ENCODE measurements around the gene KCNH5.

Gene KCNH5

GRCh38 chr14:62743560-62743959 lies 301.7 kb downstream of the KCNH5 start:
- H3K4me1 ChIP-seq (ENCODE audit: insufficient read depth, low read length): no peaks in the 10 kb centered on the region
- no peak overlapping the region for H3K9ac ChIP-seq (ENCODE audit: low read length)
- no peaks in the 10 kb centered on the region for H3K27me3 ChIP-seq (ENCODE audit: control insufficient read depth in 1 of 2, insufficient read depth in 2 of 2, low read length in 2 of 2)
- no peak overlapping the region for H3K4me3 ChIP-seq (ENCODE audit: low read depth in 1 of 2, low read length in 2 of 2)
- H3K36me3 ChIP-seq (ENCODE audit: insufficient read depth, low read length): no peaks in the 10 kb centered on the region
- H3K9me3 ChIP-seq (ENCODE audit: low read length): no peaks in the 10 kb centered on the region
- no peak overlapping the region for H3K27ac ChIP-seq (ENCODE audit: low read depth, low read length)

GRCh38 chr14:62743118-62743517 lies 302.1 kb downstream of the KCNH5 start:
- no peak overlapping the region for H3K9ac ChIP-seq (ENCODE audit: low read length)
- no peaks in the 10 kb centered on the region for H3K4me1 ChIP-seq (ENCODE audit: insufficient read depth, low read length)
- H3K27ac ChIP-seq (ENCODE audit: low read depth, low read length): no peak overlapping the region
- H3K4me3 ChIP-seq (ENCODE audit: low read depth in 1 of 2, low read length in 2 of 2): no peak overlapping the region
- H3K27me3 ChIP-seq (ENCODE audit: control insufficient read depth in 1 of 2, insufficient read depth in 2 of 2, low read length in 2 of 2): no peaks in the 10 kb centered on the region
- H3K36me3 ChIP-seq (ENCODE audit: insufficient read depth, low read length): no peaks in the 10 kb centered on the region
- no peaks in the 10 kb centered on the region for H3K9me3 ChIP-seq (ENCODE audit: low read length)

- Histone ChIP-seq H3K4me1 (ENCODE audit: insufficient read depth, low read length) (no peaks in the 10 kb centered on the region), H3K9ac (ENCODE audit: low read length) (no peak overlapping the region), H3K27ac (ENCODE audit: low read depth, low read length) (no peak overlapping the region), H3K36me3 (ENCODE audit: insufficient read depth, low read length) (no peaks in the 10 kb centered on the region), H3K9me3 (ENCODE audit: low read length) (no peaks in the 10 kb centered on the region), H3K27me3 (ENCODE audit: control insufficient read depth in 1 of 2, insufficient read depth in 2 of 2, low read length in 2 of 2) (no peaks in the 10 kb centered on the region), H3K4me3 (ENCODE audit: low read depth in 1 of 2, low read length in 2 of 2) (no peak overlapping the region)
Measured at GRCh38 chr14:62739647-62740046, 305.6 kb downstream of the KCNH5 start.

GRCh38 chr14:62736048-62737043 lies 308.9 kb downstream of the KCNH5 start:
- no peak overlapping the region for H3K9ac ChIP-seq (ENCODE audit: low read length)
- no peak overlapping the region for H3K27ac ChIP-seq (ENCODE audit: low read depth, low read length)
- no peaks in the 10 kb centered on the region for H3K4me1 ChIP-seq (ENCODE audit: insufficient read depth, low read length)
- no peaks in the 10 kb centered on the region for H3K9me3 ChIP-seq (ENCODE audit: low read length)
- H3K4me3 ChIP-seq (ENCODE audit: low read depth in 1 of 2, low read length in 2 of 2): no peak overlapping the region
- H3K36me3 ChIP-seq (ENCODE audit: insufficient read depth, low read length): no peaks in the 10 kb centered on the region
- H3K27me3 ChIP-seq (ENCODE audit: control insufficient read depth in 1 of 2, insufficient read depth in 2 of 2, low read length in 2 of 2): no peaks in the 10 kb centered on the region

- no peaks in the 10 kb centered on the region for H3K4me1 ChIP-seq (ENCODE audit: insufficient read depth, low read length)
- H3K27ac ChIP-seq (ENCODE audit: low read depth, low read length): no peak overlapping the region
- no peak overlapping the region for H3K4me3 ChIP-seq (ENCODE audit: low read depth in 1 of 2, low read length in 2 of 2)
- no peaks in the 10 kb centered on the region for H3K36me3 ChIP-seq (ENCODE audit: insufficient read depth, low read length)
- H3K27me3 ChIP-seq (ENCODE audit: control insufficient read depth in 1 of 2, insufficient read depth in 2 of 2, low read length in 2 of 2): no peaks in the 10 kb centered on the region
- H3K9ac ChIP-seq (ENCODE audit: low read length): no peak overlapping the region
- H3K9me3 ChIP-seq (ENCODE audit: low read length): no peaks in the 10 kb centered on the region
Measured at GRCh38 chr14:62734831-62735230, 310.4 kb downstream of the KCNH5 start.

- H3K4me1 ChIP-seq (ENCODE audit: insufficient read depth, low read length): no peaks in the 10 kb centered on the region
- H3K27ac ChIP-seq (ENCODE audit: low read depth, low read length): no peak overlapping the region
- H3K4me3 ChIP-seq (ENCODE audit: low read depth in 1 of 2, low read length in 2 of 2): no peak overlapping the region
- no peak overlapping the region for H3K9ac ChIP-seq (ENCODE audit: low read length)
- no peaks in the 10 kb centered on the region for H3K36me3 ChIP-seq (ENCODE audit: insufficient read depth, low read length)
- no peaks in the 10 kb centered on the region for H3K27me3 ChIP-seq (ENCODE audit: control insufficient read depth in 1 of 2, insufficient read depth in 2 of 2, low read length in 2 of 2)
- no peaks in the 10 kb centered on the region for H3K9me3 ChIP-seq (ENCODE audit: low read length)
Measured at GRCh38 chr14:62722406-62722805, 322.9 kb downstream of the KCNH5 start.

GRCh38 chr14:62718629-62719028 lies 326.6 kb downstream of the KCNH5 start:
- Histone ChIP-seq H3K9me3 (ENCODE audit: low read length) (no peaks in the 10 kb centered on the region), H3K4me3 (ENCODE audit: low read depth in 1 of 2, low read length in 2 of 2) (no peak overlapping the region), H3K9ac (ENCODE audit: low read length) (no peak overlapping the region), H3K27ac (ENCODE audit: low read depth, low read length) (no peak overlapping the region), H3K36me3 (ENCODE audit: insufficient read depth, low read length) (no peaks in the 10 kb centered on the region), H3K27me3 (ENCODE audit: control insufficient read depth in 1 of 2, insufficient read depth in 2 of 2, low read length in 2 of 2) (no peaks in the 10 kb centered on the region), H3K4me1 (ENCODE audit: insufficient read depth, low read length) (no peaks in the 10 kb centered on the region)

GRCh38 chr14:62711351-62712023 lies 333.8 kb downstream of the KCNH5 start:
- Histone ChIP-seq H3K4me3 (ENCODE audit: low read depth in 1 of 2, low read length in 2 of 2) (no peak overlapping the region), H3K27ac (ENCODE audit: low read depth, low read length) (no peak overlapping the region), H3K9ac (ENCODE audit: low read length) (no peak overlapping the region), H3K27me3 (ENCODE audit: control insufficient read depth in 1 of 2, insufficient read depth in 2 of 2, low read length in 2 of 2) (no peaks in the 10 kb centered on the region), H3K4me1 (ENCODE audit: insufficient read depth, low read length) (no peaks in the 10 kb centered on the region), H3K36me3 (ENCODE audit: insufficient read depth, low read length) (no peaks in the 10 kb centered on the region), H3K9me3 (ENCODE audit: low read length) (no peaks in the 10 kb centered on the region)

- no peaks in the 10 kb centered on the region for H3K27me3 ChIP-seq (ENCODE audit: control insufficient read depth in 1 of 2, insufficient read depth in 2 of 2, low read length in 2 of 2)
- no peak overlapping the region for H3K4me3 ChIP-seq (ENCODE audit: low read depth in 1 of 2, low read length in 2 of 2)
- H3K27ac ChIP-seq (ENCODE audit: low read depth, low read length): no peak overlapping the region
- no peaks in the 10 kb centered on the region for H3K9me3 ChIP-seq (ENCODE audit: low read length)
- H3K9ac ChIP-seq (ENCODE audit: low read length): no peak overlapping the region
- no peaks in the 10 kb centered on the region for H3K36me3 ChIP-seq (ENCODE audit: insufficient read depth, low read length)
- H3K4me1 ChIP-seq (ENCODE audit: insufficient read depth, low read length): no peaks in the 10 kb centered on the region
Measured at GRCh38 chr14:62710811-62711210, 334.4 kb downstream of the KCNH5 start.

- Histone ChIP-seq H3K9me3 (ENCODE audit: low read length) (no peaks in the 10 kb centered on the region), H3K9ac (ENCODE audit: low read length) (no peak overlapping the region), H3K27ac (ENCODE audit: low read depth, low read length) (no peak overlapping the region), H3K36me3 (ENCODE audit: insufficient read depth, low read length) (no peaks in the 10 kb centered on the region), H3K27me3 (ENCODE audit: control insufficient read depth in 1 of 2, insufficient read depth in 2 of 2, low read length in 2 of 2) (no peaks in the 10 kb centered on the region), H3K4me1 (ENCODE audit: insufficient read depth, low read length) (no peaks in the 10 kb centered on the region), H3K4me3 (ENCODE audit: low read depth in 1 of 2, low read length in 2 of 2) (no peak overlapping the region)
Measured at GRCh38 chr14:62709773-62710172, 335.5 kb downstream of the KCNH5 start.

- Histone ChIP-seq H3K4me1 (ENCODE audit: insufficient read depth, low read length) (no peaks in the 10 kb centered on the region), H3K9ac (ENCODE audit: low read length) (no peak overlapping the region), H3K27me3 (ENCODE audit: control insufficient read depth in 1 of 2, insufficient read depth in 2 of 2, low read length in 2 of 2) (no peaks in the 10 kb centered on the region), H3K4me3 (ENCODE audit: low read depth in 1 of 2, low read length in 2 of 2) (no peak overlapping the region), H3K9me3 (ENCODE audit: low read length) (no peaks in the 10 kb centered on the region), H3K27ac (ENCODE audit: low read depth, low read length) (no peak overlapping the region), H3K36me3 (ENCODE audit: insufficient read depth, low read length) (no peaks in the 10 kb centered on the region)
Measured at GRCh38 chr14:62706217-62706616, 339.0 kb downstream of the KCNH5 start.
